ENCODE data around the gene NOXA1.
"Not testable (repeated sequence)": the region's sequence is repeated elsewhere in the genome, so short reads cannot be mapped to it uniquely, and the experiment has no call there.

The NOXA1 gene

DNA sequence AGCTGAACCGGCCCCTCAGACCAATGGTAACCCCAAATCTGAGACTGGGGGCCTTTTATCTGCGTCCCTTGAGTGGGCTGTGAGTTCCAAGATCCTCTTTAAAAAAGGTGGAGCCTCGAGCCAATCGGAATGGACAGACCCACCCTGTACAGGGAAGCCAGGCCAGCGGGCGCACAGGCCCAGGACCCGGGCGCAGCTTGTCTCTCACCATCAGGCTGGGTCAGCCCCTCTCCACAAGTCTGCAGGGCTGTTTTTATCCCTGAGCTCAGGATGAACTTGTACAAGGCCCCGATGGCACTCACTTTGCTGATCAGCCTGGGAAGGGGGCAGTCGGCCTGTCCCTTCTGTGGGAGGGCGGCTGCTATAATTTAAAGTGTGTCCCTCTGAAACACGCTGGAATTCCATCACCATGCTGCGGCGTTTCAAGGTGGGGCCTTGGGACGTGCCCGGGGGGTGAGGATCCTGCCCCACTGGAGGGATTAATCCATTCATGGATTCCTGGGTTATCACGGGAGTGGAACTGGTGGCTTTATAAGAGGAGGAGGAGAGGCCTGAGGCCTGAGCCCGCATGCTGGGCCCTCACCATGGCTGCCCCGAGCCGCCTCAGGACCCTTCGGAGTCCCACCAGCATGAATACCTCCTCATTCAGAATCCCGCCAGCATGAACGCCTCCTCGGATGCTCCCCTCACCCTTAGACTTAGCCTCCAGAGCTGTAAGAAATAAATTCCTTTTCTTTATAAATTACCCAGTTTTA lies 14.4 kb upstream of the NOXA1 start:
- TF ChIP-seq, protein P1, sequence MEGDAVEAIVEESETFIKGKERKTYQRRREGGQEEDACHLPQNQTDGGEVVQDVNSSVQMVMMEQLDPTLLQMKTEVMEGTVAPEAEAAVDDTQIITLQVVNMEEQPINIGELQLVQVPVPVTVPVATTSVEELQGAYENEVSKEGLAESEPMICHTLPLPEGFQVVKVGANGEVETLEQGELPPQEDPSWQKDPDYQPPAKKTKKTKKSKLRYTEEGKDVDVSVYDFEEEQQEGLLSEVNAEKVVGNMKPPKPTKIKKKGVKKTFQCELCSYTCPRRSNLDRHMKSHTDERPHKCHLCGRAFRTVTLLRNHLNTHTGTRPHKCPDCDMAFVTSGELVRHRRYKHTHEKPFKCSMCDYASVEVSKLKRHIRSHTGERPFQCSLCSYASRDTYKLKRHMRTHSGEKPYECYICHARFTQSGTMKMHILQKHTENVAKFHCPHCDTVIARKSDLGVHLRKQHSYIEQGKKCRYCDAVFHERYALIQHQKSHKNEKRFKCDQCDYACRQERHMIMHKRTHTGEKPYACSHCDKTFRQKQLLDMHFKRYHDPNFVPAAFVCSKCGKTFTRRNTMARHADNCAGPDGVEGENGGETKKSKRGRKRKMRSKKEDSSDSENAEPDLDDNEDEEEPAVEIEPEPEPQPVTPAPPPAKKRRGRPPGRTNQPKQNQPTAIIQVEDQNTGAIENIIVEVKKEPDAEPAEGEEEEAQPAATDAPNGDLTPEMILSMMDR (IDR thresholded peaks at IDR 0.05; ENCODE audit: low read depth, low read length, missing control alignments), result no peak

GRCh38 chr9:137409515-137409914 lies 13.7 kb upstream of the NOXA1 start:
- TF ChIP-seq, protein P1 (IDR thresholded peaks at IDR 0.05; ENCODE audit: low read depth, low read length, missing control alignments), result no peak
- no peak for DNase-seq (ENCODE audit: extremely low read depth, low read depth)

More for the DNA sequence above, 14.4 kb upstream of the NOXA1 start:
- no peak for DNase-seq (ENCODE audit: extremely low read depth, low read depth)
- H3K4me3 ChIP-seq (replicated peaks; ENCODE audit: low read depth, low read length), result no peak overlapping the region

DNA sequence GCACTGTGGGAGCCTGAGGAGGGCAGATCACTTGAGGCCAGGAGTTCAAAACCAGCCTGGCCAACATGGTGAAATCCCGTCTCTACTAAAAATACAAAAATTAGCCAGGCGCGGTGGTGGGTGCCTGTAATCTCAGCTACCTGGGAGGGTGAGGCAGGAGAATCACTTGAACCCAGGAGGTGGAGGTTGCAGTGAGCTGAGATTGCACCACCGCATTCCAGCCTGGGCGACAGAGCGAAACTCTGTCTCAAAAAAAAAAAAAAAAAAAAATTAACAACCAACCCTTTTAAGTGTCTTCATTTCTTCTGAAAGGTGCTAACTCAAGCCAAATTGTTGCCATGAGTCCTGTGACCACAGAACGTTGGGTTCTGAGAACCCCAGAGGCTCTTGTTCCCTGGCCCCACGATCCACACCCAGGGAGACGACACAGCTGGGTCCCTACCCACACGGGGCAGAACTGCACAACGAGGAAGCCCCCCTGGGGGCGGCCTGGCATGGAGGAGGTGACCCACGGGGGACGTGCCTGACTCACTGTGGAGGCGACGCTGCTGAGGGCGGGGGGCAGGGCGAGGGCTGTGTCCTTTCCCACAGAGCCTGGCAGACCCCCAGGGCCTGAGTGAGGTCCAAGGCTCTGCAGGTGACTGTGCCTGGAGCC lies 12.8 kb upstream of the NOXA1 start:
- not testable (repeated sequence) for H3K4me3 ChIP-seq (replicated peaks; ENCODE audit: low read depth, low read length); DNase-seq (ENCODE audit: extremely low read depth, low read depth)

More at GRCh38 chr9:137409515-137409914, 13.7 kb upstream of the NOXA1 start:
- H3K4me3 ChIP-seq (replicated peaks; ENCODE audit: low read depth, low read length), result no peak overlapping the region

GRCh38 chr9:137410891-137411249 lies 12.3 kb upstream of the NOXA1 start:
- TF ChIP-seq, protein P1 (IDR thresholded peaks at IDR 0.05; ENCODE audit: low read depth, low read length, missing control alignments), result no peak
- H3K4me3 ChIP-seq (replicated peaks; ENCODE audit: low read depth, low read length), result no peak overlapping the region

GRCh38 chr9:137411260-137411644 lies 11.9 kb upstream of the NOXA1 start:
- TF ChIP-seq, protein P1 (IDR thresholded peaks at IDR 0.05; ENCODE audit: low read depth, low read length, missing control alignments), result no peak
- DNase-seq (ENCODE audit: extremely low read depth, low read depth), result no peak

More at GRCh38 chr9:137410891-137411249, 12.3 kb upstream of the NOXA1 start:
- DNase-seq (ENCODE audit: extremely low read depth, low read depth), result no peak

GRCh38 chr9:137411645-137412380 lies 11.4 kb upstream of the NOXA1 start:
- peak; percentile 71 for DNase-seq (ENCODE audit: extremely low read depth, low read depth)
- TF ChIP-seq, protein P1 (IDR thresholded peaks at IDR 0.05; ENCODE audit: low read depth, low read length, missing control alignments), result no peak
- H3K4me3 ChIP-seq (replicated peaks; ENCODE audit: low read depth, low read length), result no peak overlapping the region

More at GRCh38 chr9:137411260-137411644, 11.9 kb upstream of the NOXA1 start:
- H3K4me3 ChIP-seq (replicated peaks; ENCODE audit: low read depth, low read length), result no peak overlapping the region

DNA sequence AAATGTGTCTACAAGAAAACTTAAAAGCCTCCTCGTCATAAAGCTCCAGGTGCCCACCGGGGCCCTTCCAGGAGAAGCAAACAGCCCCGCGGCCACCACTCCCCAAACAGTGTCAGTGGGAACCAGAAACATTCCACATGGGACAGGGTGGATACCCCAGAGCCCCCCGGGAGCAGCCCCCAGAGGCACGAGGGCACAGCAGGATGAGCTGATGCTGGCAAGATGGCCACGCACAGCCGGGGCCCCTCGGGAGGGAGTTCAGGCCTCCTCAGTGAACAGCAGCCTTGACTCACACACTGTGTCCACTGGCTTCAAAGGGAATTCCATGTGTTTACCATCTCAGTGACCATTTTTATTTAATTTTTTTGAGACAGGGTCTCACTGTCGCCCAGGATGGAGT lies 10.8 kb upstream of the NOXA1 start:
- H3K4me3 ChIP-seq (replicated peaks; ENCODE audit: low read depth, low read length), result no peak overlapping the region
- no peak for DNase-seq (ENCODE audit: extremely low read depth, low read depth)
- TF ChIP-seq, protein P1 (IDR thresholded peaks at IDR 0.05; ENCODE audit: low read depth, low read length, missing control alignments), result no peak
